ENCODE data around the gene NBPF15.
"Not testable (repeated sequence)": the region's sequence is repeated elsewhere in the genome, so short reads cannot be mapped to it uniquely, and the experiment has no call there.

Gene NBPF15, protein sequence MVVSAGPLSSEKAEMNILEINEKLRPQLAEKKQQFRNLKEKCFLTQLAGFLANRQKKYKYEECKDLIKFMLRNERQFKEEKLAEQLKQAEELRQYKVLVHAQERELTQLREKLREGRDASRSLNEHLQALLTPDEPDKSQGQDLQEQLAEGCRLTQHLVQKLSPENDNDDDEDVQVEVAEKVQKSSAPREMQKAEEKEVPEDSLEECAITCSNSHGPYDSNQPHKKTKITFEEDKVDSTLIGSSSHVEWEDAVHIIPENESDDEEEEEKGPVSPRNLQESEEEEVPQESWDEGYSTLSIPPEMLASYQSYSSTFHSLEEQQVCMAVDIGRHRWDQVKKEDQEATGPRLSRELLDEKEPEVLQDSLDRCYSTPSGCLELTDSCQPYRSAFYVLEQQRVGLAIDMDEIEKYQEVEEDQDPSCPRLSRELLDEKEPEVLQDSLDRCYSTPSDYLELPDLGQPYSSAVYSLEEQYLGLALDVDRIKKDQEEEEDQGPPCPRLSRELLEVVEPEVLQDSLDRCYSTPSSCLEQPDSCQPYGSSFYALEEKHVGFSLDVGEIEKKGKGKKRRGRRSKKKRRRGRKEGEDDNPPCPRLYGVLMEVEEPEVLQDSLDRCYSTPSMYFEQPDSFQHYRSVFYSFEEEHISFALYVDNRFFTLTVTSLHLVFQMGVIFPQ
- 65.8 to 68.5 reads per million in 2 donors for total RNA-seq

DNA sequence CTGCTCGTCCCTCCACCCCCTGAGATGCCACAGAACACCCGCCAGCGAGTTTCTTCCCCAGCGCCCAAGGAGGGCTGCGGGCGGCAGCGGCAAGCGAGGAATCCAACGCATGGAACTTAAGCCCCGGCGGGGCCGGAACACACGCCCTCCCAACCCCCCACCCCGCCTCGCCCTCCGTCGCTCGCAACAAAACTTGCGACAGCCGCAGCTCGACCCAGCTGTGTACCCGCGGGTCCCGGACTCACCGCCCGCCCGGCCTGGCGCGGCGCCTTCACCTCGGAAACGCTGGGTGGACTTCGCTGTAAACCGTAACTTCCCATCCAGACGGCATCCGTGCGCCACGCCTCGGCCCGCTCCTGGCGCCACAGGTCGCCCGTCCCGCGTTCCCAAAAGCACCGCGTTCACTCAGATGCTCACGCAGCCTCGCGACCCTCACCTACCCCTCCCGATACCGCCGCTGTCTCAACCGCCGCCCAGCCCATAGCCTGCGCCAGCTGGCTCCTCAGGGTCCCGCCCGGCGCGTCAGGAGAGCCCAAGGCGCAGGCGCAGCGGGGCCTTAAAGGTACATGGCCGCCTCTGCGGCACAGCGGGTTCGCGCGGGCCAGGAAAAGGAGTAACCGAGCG, at the start of gene NBPF15:
TSS of gene NBPF15 (minus strand) at position 534 of the 624 bp plus-strand sequence. CDS start 21,666 bp downstream, outside the sequence.
- DNase-seq: peak; percentile 55

DNA sequence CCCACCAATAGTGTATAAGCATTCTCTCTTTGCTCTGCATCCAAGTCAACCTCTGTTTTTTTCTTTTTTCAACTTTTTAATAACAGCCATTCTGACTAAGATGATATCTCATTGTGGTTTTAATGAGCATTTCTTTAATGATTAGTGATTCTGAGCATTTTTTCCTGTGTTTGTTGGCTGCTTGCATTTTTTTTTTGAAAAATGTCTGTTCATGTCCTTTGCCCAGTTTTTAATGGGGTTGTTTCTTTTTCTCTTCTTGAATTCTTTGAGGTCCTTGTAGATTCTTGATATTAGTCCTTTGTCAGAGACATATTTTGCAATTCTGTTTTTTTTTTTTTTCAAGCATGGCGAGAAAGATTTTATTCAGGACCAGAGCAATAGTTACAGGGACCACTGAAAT, 35.0 kb upstream of the NBPF15 start:
- DNase-seq: not testable (repeated sequence)

DNA sequence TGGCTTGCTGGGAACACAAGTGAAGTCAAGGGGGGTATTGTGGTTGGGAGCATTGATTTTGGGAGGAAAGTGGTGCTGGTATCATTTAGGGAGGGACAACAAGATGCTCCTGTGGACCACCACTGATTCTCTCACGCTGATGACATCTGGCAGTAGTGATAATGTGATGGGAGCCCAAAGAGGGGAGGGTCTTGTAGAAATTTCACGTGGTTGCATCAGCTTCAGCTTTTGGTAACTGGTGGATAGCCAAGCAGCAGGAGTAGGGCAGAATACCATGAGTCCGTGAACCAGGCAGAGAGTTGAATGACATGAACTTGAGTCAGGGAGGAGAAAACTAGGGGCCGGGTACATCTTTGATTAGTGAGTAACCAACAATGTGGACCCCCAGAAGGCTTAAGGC, 32.7 kb upstream of the NBPF15 start:
- DNase-seq: not testable (repeated sequence)

DNA sequence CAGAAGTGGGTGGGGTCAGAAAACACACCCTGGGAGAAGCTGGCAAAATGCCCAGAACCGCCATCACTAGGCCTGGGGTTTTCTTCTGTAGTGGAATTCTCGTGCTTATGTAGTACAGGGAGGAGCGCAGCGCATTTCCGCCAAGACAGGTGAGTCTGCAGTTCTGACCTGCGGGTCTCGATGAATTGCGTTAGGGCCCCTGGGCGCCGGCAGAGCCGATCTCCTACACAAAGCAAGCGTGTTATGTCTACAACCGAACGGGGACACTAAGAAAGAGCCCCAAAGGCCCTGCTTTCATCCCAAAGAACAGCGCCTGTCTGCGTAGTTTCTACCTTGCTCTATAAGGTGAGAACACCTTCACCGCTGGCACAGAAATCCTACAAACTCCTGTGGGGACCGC, 28.9 kb upstream of the NBPF15 start:
- peak; percentile 4 for DNase-seq

DNA sequence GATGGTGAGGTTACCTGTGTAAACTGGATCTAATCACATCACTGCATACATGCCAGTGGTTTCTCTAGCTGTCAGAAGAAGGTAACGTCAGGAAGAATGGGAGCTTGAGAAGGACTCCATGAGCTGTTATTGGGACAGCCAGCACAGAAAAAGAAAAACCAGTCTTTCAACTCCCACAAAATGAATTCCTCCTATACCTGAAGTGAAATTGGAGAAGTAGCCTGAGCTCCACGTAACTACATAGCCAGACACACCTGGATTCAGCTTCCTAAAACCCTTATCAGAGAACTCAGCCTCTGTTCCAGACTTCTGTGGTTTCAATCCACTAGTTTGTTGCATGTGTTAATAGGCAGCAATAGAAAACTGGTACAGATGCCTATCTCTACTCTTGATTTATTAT, 25.5 kb upstream of the NBPF15 start:
- DNase-seq: not testable (repeated sequence)

DNA sequence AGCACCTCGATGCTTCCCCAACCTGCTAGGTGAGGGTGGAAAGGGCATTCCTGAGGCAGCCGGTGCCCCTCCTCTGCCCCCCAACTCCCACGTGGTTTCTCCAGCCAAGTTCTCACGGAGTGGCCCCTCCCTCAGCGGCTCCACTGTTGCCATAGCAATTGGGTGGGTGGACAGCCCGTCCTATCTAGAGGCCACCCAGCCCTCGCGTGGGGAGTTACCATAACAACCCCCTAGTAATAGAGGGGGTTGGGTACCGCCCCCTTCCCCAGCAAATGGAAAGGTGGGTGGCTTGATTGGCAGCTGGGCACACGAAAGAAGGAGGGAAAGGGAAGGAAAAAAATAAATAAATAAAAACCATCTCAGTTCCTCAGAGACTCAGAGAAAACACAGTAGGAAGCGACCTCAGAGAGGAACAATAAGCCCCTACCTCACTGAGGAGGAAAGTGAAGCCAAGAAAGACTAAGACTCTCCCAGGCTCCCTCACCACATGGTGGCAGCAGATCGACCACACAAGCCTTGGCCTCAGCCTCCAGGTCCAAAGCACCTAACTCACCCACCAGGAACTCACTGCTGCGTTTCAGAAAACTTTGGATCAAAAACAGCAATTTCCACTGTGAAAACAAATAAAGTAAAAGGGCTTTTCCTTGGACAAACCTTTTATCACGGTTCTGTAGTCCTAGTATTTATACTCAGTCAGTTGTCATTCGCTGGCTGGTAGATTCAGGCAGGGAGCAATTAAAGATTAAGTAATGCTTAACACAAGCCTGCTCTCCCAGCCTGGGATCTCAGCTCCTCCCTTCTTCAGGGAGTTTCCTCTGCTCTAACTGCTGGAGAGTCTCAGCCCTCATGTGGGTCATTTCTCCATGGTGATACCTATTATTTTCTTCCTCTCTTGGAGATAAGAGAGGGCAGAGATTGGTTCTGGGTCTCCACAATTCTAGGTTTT, 23.9 kb upstream of the NBPF15 start:
- not testable (repeated sequence) for DNase-seq

DNA sequence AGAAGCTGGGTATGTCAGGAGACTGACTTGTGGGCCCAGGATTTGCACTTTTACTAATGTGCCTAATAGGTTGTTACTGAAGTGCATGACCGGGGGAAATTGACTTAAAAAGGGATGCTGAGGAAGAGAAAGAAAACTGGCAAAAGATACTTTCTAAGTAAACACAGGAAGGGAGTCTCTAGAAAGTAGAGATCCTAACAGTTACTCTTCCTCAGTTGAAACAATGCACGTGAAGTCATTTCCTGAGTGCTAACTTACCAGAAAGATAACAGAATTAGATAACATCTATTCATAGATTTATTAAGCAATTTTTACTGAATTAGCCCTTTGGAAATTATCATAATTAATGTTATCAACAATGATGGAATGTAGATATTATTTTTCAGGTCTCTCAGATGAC, 12.4 kb upstream of the NBPF15 start:
- not testable (repeated sequence) for DNase-seq

DNA sequence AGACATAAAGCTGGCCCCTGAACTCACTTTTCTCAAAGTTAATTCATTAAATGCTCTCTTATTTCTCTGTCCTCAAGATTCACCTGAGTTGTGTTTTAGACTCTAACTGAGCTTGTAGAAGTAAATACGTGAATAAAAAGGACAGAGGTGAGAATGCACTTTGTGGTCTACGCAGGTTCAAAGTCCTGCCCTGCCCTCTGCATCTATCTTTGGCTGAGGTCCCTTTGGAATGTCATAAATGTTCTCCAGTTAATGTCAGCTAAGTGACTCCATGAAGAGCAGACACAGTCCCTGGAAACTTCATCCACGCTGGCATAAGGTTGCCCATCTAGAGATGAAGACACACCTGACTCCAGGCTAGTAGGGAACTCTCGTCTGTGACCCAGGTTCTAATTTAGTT, 10.0 kb upstream of the NBPF15 start:
- not testable (repeated sequence) for DNase-seq

DNA sequence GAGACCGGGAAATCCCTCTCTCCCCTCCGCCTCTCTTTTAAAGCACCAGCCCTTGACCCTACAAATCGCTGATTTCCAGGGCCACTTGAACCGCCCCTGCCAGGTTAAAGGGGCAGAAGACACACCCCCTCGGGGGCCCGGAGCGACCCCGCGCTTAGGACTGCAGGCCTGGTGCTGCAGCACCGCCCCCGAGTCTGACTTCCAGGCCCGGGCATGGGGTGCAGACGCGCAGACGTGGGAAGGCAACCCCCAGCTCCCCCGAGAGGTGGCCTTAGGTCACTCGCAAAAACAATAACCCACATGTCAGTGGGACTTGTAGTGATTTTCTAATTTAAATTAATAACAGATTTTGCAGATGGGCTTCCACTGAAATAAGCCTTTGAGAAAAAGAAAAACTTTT, 309 bp upstream of the NBPF15 start:
- not testable (repeated sequence) for DNase-seq

DNA sequence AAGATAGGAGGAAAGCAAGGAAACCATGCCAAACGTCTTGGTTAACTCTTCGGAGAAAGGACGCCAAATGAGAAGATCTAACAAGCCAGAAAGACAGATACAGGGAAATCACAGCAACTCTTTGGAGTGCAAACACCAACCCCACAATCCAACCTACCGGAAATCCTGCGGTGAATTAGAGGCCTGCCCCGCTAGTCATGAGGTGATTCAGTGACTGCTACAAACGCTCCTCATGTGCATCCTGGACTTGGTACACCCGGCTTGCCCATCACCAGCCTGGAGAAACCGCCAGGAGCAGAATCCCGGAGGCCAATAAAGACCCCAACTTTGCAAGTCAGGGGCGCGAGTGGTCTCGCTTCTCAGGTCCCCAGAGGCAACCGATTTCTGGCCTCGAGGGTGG, 783 bp downstream of the NBPF15 start:
- DNase-seq: not testable (repeated sequence)

DNA sequence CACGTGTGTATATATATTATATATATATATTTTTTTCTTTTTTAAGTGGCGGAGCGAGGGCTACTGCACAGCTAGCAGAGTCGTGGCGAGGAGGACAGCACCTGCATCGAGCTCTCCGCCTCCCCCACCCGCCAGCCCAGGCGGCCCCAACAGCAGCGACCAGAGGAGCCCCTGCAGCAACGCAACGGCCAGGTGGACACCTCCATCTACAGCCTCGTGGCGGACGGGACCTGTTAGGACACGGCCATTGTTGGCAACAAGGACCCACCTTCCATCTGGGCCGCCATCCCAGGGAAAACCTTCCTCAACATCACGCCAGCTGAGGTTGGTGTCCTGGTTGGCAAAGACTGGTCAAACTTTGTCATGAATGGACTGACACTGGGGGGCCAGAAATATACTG, 19.1 kb downstream of the NBPF15 start:
- DNase-seq: not testable (repeated sequence)

DNA sequence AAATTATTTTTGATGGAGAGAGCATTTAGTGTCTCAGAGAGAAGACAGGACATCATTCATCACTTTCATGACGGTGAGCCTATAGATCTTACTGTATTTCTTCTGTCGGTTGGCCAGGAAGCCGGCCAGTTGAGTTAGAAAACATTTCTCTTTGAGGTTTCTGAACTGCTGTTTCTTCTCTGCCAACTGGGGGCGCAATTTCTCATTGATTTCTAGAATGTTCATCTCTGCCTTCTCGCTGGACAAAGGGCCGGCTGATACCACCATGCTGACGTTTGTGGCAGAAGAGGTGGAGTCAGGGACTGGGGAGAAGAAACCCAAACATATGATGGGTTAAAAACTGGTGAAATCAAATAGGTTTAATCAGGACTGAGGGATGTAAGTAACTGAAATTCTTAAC, 21.7 kb downstream of the NBPF15 start:
- DNase-seq: not testable (repeated sequence)

DNA sequence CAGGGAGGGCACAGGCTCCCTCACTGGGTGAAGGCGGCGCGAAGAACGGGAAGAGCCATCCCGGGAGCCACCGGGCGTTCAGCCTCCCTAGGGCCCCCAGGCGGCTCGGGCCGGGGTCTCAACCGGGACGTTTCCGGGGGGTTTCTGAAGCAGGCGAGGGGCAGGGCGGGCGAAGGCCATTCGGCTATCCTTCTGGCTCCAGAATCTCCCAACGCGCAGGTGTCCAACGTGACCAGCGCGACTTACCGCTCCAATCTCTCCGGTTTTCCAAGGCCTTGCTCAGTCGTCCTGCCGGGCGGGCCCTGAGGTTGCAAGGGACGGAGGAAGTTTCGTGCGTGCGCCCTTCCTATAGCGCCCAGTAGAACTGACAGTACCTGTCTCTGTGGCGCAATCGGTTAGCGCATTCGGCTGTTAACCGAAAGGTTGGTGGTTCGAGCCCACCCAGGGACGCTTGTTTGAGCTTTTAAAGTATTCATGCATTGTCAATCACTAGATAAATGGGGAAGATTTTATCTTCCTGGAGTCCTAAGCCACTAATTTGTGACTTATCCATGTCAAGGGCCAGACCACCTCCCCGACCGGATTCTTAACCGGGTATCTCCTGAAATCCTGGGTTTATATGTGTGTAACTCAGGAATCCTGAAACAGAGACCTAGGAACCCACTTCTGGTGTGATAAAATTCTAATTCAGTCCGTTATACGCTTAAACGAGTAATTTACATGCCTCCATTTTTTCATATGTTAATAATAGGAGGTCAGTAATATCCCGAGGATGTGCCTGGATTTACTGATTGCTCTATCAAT, 42.4 kb downstream of the NBPF15 start:
- DNase-seq: peak; percentile 49

DNA sequence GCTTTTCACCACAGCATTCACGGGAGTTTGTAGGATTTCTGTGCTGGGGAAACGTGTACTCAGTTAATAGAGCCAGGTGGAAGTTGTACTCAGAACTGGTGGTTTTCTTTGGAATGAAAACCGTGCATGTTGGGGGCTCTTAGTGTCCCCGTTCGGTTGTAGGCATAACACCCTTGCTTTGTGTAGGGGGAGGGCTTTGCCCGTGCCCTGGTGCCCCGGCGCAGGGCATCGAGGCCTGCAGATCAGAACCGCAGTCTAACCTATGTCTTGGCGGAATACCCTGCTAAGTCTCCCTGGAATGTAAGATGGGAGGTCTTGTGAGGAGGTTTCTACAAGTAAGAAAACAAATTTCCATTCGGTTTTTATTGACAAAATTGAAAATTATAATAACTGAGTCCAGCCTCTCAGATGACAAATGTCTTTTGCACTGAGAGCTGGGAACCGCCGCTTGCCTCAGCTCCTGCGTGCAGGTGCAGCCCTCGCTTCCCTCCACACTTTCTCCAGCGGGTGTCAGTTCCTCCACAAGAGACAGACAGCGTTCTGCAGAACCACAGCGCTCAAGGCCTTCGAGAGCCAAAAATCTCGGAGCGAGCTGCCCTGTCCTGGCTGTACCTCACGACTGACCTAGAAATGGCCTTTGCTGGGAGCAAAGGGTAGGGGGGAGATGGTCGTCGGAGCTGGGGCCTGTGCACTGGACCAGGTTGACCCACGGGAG, 47.9 kb downstream of the NBPF15 start:
- DNase-seq: not testable (repeated sequence)

DNA sequence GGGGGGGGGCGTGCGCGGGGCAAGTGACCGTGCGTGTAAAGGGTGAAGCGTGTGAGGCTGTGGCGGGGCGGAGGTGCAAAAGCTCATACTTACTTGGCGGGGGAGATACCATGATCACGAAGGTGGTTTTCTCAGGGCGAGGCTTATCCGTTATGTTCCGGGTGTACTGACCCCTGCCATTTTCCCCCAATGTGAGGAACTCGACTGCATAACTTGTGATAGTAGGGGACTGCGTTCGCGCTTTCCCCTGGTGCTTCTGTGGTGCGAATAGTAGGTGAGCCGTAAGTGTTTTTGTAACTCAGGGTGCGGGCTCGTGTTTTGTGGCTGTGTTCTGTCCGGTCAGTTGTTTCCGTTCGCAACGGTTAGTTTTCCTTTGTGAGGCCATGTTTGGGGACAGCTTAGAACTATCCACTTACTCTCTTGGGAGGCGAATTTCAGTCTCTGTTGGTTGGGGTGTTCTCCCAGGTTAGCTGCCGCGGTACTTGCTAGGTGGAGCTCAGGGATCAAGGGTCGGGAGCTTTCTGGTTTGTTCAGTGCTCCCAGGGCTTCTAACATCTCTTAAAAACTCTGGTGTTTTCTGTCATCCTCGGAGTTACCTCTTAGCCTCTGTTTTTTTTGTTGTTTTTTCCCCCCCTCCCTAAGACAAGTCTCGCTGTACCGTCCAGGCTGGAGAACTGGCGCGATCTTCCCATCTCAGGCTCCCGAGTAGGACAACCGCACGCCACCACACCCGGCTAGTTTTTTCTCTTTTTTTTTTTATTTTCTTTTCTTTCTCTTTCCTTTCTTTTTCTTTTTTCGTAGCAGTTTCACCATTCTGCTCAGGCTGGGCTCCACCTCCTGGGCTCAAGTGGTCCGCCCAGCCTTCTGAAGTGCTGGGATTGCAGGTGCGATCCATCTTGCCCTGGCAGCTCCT, 48.7 kb downstream of the NBPF15 start:
- DNase-seq: peak; percentile 68

DNA sequence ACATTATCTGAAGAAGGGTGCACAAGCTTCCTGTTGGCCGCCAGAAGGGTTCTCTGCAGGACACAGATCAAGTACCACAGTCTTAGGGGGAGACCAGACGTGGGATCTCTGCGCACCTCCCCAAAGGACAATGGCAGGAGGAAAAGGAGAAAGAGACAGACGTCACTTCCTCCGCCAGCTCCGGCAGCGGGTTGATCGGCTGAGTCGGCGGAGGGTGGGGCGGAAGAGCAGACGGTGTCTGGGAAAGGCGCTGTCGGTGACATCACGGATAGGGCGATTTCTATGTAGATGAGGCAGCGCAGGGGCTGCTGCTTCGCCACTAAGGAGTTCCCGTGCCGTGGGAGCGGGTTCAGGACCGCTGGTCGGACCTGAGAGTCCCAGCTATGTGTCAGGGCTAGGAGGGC, 49.4 kb downstream of the NBPF15 start:
- peak; percentile 60 for DNase-seq

DNA sequence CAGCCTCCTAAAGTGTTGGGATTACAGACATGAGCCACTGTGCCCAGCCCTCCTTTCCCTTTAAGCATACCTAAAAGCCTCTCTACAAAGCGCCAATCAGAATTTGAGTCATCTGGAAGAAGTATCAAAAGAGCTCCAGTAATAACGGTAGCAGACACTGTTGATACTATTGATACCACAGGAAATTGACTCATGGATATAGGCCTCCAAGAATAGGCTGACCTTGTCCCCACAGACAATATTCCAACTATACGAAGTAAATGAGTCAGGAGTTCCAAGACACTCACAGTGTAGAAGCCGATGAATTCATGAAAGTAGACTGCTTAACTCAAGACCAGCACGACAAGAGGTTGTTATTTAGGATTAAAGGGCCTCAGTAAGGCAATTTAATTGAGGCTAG, 58.7 kb downstream of the NBPF15 start:
- not testable (repeated sequence) for DNase-seq

DNA sequence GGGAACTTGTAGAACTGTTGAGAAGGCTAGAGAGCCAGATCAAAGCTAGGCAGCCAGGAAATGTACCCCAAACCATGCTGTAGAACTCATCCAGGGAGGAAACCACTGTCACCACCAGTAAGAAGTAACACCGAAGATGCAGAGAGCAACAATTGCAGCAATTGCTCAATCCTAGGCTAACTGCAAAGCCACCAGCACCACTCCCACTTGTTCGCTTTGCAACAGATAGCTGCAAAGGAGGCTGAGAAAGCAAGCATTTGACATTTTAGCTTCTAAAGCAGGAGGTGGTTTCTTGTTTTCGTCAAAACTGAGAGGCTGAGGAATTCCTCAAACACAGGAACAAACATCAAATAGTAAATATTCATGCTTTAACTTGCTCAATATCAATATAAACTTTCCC, 89.8 kb downstream of the NBPF15 start:
- DNase-seq: not testable (repeated sequence)

Measured in T-helper 9 cell (primary cell).